HG02973 (cell line): Measurements from ENCODE around the gene KIF22.
"Not testable (repeated sequence)": the region's sequence is repeated elsewhere in the genome, so short reads cannot be mapped to it uniquely, and the experiment has no call there.

ENCODE experiments used
- ATAC-seq: cut with Tn5 transposase; IDR thresholded peaks from one replicate; pipeline ENCODE4 v1.9.1; 2021; ENCODE audit warnings: moderate library complexity; ENCODE audit not compliant: unreplicated experiment

Gene KIF22

GRCh38 chr16:29790183-29790948 is at the start of gene KIF22:
KIF22 (plus strand) TSS chr16:29790751; CDS start chr16:29790760, 9 bp downstream.
- ATAC-seq = peak; percentile 85

- ATAC-seq = no peak
These were observed 47.8 kb upstream of the KIF22 start for GRCh38 chr16:29742683-29743275.

GRCh38 chr16:29743475-29743826 is 47.1 kb upstream of the KIF22 start:
- ATAC-seq = no peak

GRCh38 chr16:29743827-29744531 is 46.6 kb upstream of the KIF22 start:
- ATAC-seq = no peak

GRCh38 chr16:29744541-29745101 is 45.9 kb upstream of the KIF22 start:
- no peak for ATAC-seq

GRCh38 chr16:29745121-29745852 is 45.3 kb upstream of the KIF22 start:
- peak; percentile 30 for ATAC-seq

GRCh38 chr16:29745853-29746345 is 44.7 kb upstream of the KIF22 start, which contains the start of gene C16orf54:
C16orf54 (minus strand) TSS chr16:29745990; CDS start chr16:29744951, 1,039 bp downstream.
- peak; percentile 51 for ATAC-seq

- ATAC-seq = not testable (repeated sequence)
These were observed 44.0 kb upstream of the KIF22 start for GRCh38 chr16:29746518-29746917.

- no peak for ATAC-seq
These were observed 42.4 kb upstream of the KIF22 start for GRCh38 chr16:29747947-29748759.

- ATAC-seq = not testable (repeated sequence)
These were observed 41.8 kb upstream of the KIF22 start for GRCh38 chr16:29748760-29749149.

GRCh38 chr16:29753516-29753915 is 37.0 kb upstream of the KIF22 start:
- ATAC-seq = no peak

- ATAC-seq = no peak
These were observed 33.9 kb upstream of the KIF22 start for GRCh38 chr16:29756654-29757053.

- not testable (repeated sequence) for ATAC-seq
These were observed 33.5 kb upstream of the KIF22 start for GRCh38 chr16:29757086-29757485.

- no peak for ATAC-seq
These were observed 32.5 kb upstream of the KIF22 start for GRCh38 chr16:29757950-29758466.

- ATAC-seq = no peak
These were observed 29.8 kb upstream of the KIF22 start for GRCh38 chr16:29760567-29761279.

- not testable (repeated sequence) for ATAC-seq
These were observed 29.3 kb upstream of the KIF22 start for GRCh38 chr16:29761280-29761651.

GRCh38 chr16:29761882-29762281 is 28.7 kb upstream of the KIF22 start:
- no peak for ATAC-seq

GRCh38 chr16:29763326-29763725 is 27.2 kb upstream of the KIF22 start:
- ATAC-seq = no peak
